GM12892 (cell line): Measurements from ENCODE around the gene TRMT11.

ENCODE experiments used
- POLR2A ChIP-seq: IDR thresholded peaks from 2 replicates; pipeline ENCODE4 v1.6.1; 2011; ENCODE audit warnings: low read depth, low read length, control low read depth
- POLR2AphosphoS5 ChIP-seq: IDR thresholded peaks from 2 replicates; pipeline ENCODE4 v1.6.1; 2011; ENCODE audit warnings: low read depth, low read length, control low read depth
- TAF1 ChIP-seq: IDR thresholded peaks from 2 replicates; pipeline ENCODE4 v1.6.1; 2011; ENCODE audit warnings: low read depth, mild to moderate bottlenecking, control low read depth, low read length, borderline replicate concordance

GRCh38 chr6:125963817-125964216, 22.5 kb upstream of the TRMT11 start:
- no peak for TF ChIP-seq POLR2AphosphoS5
- TF ChIP-seq POLR2A = no peak
- TF ChIP-seq TAF1 = no peak
